CD4-positive, alpha-beta T cell treated with Interleukin-17A for 1 hour (primary cell): ENCODE data around the gene MYBPC2.
"Not testable (repeated sequence)": the region's sequence is repeated elsewhere in the genome, so short reads cannot be mapped to it uniquely, and the experiment has no call there.

Experiments
- DNase-seq: peaks from one replicate; pipeline ENCODE4 v3.0.0-alpha.2; 2020

Gene MYBPC2

GRCh38 chr19:50432221-50433028 is at the start of gene MYBPC2:
TSS of gene MYBPC2 (plus strand) at chr19:50432892. CDS start at chr19:50432954, 62 bp downstream.
- no peak for DNase-seq

DNA sequence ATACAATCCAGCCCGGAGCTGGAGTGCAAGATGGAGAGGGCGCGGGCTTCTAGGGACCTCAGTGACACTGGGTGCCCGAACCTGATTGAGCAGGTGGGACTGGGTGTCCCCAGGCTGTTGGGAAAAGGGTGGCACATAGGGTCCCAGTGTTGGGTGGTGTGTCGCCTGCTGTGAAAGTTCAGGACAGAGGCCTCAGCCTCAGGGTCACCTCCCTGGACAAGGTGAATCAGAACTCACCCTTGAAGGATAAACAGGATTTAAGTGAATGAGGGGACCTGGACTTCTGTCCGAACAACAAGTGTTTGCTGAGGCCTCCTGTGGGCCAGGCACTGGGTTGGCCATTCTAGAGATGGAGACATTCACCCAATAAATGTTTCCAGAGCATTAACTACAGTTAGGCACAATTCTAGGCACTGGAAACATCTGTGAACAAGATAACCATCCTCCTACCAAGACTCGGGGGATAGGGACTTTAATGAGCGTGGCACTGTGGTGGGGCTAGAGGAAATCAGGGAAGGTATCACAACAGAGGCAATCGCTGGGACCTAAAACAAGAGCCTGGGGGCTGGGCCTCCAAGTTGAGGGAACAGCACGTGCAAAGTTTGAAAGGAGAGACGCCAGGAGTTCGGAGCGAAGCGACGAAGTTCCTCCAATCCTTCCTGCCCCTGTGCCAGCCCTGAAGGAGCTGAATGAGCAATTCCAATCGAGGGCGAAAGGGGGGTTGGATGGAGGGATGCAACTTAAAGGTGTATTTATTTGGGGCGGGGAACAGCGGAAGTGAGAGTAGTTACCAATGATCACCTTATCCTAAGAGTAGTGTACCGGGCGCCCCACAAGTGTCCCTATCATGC is 49.5 kb upstream of the MYBPC2 start:
- DNase-seq: peak; percentile 30

DNA sequence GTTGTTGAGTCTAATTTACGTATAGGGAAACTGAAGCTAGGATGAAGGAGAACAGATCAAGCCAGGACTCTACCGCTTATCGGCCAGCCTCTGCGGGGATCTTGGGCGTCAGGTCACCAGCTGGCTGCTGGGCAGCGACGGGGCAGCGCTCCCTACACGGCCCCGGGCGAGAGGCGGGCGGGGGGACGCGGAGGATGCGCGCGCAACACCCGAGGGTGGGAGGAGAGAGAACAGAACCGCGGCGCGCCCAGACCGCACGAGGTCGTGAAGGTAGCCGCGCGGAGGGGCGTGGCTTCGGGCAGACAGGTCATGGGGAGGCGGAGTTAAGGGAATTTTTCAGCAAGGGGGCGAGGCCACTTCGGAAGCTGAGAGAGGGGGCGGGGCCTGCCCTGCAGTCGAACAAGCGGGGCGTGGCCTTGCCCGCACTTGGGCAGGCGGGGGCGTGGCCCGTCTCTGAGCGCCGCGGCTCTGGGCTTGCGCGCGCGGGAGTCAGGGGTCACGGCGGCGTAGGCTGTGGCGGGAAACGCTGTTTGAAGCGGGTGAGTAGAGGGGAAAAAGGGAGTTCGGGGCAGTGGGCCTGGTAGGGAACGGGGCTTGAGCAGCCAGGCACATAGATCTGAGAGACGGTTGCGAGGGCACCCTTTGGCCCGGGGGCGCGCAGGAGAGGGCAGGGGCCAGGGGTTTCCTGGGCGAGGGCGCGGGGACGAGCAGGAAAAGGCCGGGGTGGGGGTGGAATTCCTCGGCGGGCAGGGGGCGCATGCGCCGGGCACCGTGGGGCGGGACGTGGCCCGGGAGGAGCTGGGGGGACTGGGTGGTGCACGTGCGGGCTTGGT is 48.6 kb upstream of the MYBPC2 start, which contains the start of gene POLD1:
Gene POLD1 (plus strand): TSS at position 496 of the 833 bp plus-strand sequence. CDS start 14,505 bp downstream, outside the sequence.
- DNase-seq: peak; percentile 99

DNA sequence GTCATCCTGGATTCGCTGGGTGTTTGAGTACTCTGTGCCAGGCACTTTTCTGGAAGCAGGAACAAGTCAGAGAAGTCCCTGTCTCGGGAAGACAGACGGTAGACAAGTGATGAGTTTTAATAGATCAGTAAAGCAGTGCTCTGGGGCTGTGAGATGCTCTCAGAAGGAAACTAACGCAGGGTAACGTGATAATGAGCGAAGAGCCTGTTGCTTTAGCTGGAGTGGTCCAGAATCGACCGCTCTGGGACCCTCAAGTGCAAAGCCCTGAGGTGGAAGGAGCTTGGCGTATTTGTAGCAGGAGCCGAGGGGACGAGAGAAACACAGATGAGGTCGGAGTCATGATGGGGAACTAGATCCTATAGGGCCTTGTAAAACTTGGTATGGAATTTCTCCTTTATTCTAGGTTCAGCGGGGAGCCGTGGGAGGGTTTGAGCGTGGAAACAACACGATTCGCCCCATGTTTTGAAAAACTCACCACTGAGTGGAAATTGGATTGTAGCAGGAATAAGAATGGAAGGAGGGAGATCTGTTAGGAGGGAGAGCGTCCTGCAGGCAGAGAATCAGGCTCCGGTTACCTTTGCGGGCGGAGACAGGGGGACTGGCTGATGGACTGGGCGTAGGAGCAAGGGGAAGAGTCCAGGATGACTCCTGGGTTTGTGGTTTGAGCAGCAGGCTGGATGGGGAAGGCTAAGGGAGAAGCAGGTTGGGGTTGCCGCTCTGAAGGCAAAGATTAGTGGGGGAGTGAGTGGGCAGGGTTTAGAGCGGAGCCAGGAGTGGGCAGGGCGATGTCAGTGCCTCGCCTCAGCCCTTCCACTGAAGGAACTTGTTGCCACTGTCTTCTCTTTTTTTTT is 47.8 kb upstream of the MYBPC2 start:
- no peak for DNase-seq

DNA sequence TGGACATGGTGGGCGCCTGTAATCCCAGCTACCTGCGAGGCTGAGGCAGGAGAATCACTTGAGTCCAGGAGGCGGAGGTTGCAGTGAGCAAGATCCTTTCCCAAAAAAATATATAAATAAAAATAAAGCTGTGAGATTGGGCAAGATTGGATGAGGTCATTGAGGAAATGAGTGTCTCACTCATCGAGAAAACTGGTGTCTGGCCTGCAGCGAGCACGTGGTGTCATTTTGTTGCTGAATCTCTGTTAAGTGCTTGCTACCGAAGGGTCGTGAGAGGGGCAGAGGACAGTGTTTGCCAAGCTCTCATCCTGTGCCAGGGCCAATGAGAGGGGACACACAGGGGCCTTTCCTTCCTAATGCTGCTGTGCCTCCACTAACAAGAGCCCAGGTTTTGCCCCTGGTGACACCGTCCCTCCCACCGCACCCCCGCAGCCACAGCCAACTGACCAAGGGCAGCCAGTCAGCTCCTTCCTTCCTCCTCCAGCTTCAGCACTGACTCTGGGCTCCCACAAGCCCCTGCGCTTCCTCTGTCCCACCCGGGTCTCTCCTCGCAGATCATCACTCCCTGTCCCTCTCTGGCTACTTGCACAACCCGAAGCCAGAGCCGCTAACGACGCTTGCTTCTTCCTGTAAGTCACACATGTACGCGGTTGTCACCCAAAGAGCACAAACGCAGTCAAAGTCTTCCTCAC is 45.4 kb upstream of the MYBPC2 start:
- DNase-seq: no peak

DNA sequence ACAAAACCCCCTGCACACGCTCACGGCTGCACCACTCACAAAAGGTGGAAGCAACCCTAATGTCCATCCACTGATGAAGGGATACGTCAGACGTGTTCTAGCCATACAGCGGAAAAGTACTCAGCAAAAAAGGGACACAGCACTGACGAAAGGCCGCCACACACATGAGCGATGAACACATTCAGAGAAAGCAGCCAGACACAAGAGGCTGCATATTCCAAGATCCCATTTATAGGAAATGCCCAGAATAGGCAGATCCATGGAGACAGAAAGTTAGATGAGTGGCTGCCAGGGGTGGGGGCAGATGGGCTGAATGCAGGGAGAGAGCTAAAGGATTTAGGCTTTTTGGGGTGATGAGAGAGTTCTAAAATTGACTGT is 44.8 kb upstream of the MYBPC2 start:
- no peak for DNase-seq

DNA sequence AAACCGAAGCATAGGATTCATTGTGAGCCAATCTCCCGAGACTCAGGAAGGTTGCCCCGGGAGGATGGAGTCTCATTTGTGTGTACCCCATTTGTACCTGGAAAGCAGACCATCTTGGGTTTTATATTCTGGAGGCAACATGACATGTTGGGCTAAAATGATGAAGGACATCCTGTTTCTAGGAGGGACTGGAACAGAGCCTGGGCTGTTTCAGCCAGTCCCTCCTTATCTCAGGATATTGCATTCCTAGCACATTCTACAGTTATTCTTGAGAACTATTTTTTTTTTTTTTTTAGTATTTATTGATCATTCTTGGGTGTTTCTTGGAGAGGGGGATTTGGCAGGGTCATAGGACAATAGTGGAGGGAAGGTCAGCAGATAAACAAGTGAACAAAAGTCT is 42.4 kb upstream of the MYBPC2 start:
- DNase-seq: not testable (repeated sequence)

GRCh38 chr19:50390952-50391351 is 41.7 kb upstream of the MYBPC2 start:
- not testable (repeated sequence) for DNase-seq

GRCh38 chr19:50392759-50393158 is 39.9 kb upstream of the MYBPC2 start:
- no peak for DNase-seq

- no peak for DNase-seq
Observed at GRCh38 chr19:50393589-50393988, 39.1 kb upstream of the MYBPC2 start.

DNA sequence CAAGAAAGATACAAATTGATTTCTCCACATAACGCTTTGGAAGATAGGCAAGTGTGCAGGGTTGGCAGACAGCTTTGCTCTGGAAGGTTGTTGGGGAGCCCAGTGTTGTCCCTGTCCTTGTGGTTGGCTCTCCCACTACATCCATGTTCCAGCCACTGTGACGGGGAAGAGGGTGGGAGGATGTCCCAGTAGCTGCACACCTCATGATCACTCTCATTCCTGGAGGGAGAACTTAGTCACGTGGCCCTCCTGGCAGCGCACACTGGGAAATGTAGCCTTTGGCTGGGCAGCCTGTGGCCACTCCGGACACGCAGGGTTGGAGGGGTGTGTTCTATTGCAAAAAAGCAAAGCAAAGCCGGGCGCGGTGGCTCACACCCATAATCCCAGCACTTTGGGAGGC is 38.7 kb upstream of the MYBPC2 start:
- no peak for DNase-seq

DNA sequence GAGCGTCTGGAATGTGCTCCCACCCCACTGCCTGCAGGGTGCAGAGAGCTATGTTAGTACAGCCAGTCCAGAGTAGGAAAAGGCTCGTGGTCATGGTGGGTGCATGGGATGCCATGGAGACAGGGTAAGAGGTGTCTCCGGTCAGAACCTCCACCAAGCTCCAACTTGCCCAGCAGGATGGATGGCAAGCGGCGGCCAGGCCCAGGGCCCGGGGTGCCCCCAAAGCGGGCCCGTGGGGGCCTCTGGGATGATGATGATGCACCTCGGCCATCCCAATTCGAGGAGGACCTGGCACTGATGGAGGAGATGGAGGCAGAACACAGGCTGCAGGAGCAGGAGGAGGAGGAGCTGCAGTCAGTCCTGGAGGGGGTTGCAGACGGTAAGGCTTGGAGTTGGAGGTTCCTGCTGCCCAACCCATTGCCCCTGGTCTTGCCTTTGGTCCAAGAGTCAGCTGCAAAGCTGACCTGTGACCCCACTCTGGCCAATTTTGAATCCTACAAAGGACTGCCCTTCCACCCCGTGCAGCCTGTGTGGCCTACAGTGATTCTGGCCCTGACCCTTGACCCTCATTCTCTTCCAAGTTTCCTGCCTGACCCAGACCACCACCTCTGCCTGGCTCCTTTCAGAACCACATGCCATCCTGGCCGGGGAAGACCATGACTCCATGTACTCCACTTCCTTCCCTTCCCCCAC is 33.9 kb upstream of the MYBPC2 start:
- no peak for DNase-seq

DNA sequence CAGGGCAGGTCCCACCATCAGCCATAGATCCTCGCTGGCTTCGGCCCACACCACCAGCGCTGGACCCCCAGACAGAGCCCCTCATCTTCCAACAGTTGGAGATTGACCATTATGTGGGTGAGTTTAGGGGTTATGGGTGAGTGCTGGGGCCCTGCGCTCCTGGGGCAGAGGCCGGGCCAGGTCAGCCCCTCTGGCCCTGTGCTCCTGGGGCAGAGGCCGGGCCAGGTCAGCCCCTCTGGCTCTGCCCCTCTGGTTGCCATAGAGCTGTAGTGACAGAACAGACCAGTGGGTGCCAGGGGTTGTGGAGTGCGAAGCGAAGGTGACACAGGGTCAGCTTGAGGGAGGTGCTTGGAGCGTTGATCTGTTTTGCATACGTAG is 33.3 kb upstream of the MYBPC2 start:
- no peak for DNase-seq

GRCh38 chr19:50401605-50402450 is 30.9 kb upstream of the MYBPC2 start:
- DNase-seq: no peak

DNA sequence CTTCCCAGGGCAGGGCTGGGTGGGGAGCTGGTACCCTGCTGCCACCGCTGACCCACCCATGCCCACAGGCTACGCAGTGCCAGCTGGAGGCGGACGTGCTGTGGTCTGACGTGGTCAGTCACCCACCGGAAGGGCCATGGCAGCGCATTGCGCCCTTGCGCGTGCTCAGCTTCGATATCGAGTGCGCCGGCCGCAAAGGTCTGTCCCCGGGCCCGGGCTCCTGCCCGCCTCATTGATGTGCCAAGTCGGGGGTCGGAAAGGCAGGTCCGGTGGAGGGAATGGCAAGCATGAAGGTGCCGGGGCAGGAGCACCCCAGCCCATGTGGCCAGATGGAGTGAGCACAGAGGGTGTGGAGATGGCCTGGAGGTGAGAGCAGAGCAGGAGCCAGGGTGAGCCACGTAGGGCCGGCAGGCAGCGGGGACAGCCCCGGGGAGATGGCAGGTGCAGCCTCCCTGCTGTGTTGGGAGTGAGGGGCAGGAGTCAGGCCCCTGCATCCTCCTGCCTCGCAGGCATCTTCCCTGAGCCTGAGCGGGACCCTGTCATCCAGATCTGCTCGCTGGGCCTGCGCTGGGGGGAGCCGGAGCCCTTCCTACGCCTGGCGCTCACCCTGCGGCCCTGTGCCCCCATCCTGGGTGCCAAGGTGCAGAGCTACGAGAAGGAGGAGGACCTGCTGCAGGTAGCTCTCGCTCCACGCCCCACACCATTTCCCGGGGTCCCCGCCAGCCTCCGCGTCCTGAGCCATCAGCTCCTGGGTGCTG is 30.0 kb upstream of the MYBPC2 start:
- no peak for DNase-seq

- DNase-seq: no peak
Observed at GRCh38 chr19:50406156-50406820, 26.4 kb upstream of the MYBPC2 start.

- no peak for DNase-seq
Observed at GRCh38 chr19:50406829-50407228, 25.9 kb upstream of the MYBPC2 start.

DNA sequence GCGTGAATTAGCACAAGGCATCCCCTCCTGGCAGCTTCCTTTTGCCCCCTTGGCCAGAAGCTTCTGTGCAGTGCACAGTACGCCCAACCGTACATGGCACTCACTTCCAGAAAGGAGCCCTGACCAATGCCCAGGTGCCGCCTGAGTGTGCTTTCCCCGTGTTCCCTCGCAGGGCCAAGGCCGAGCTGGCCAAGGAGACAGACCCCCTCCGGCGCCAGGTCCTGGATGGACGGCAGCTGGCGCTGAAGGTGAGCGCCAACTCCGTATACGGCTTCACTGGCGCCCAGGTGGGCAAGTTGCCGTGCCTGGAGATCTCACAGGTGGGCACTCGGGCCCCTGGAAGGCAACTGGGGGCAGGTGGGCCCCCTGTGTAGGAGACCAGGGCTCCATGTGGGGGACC is 23.3 kb upstream of the MYBPC2 start:
- DNase-seq: no peak
